Lower leg skin (tissue), 3 donors: ENCODE measurements around the gene SDK1.
"Not testable (repeated sequence)": the region's sequence is repeated elsewhere in the genome, so short reads cannot be mapped to it uniquely, and the experiment has no call there.

Source experiments
- POLR2A ChIP-seq, 2 donors: fragments of 450-650 bp; IDR thresholded peaks; one replicate each; pipeline ENCODE4 v1.6.1; 2016 to 2017; ENCODE audit warnings: antibody characterized with exemption in 2 of 2, mild to moderate bottlenecking in 1 of 2, moderate library complexity in 1 of 2
- TF ChIP-seq, protein P1 (sequence below), 3 donors: fragments of 450-650 bp; IDR thresholded peaks; one replicate each; pipeline ENCODE4 v1.5.1; 2016; ENCODE audit warnings: antibody characterized with exemption in 3 of 3, mild to moderate bottlenecking in 3 of 3, moderate library complexity in 2 of 3

DNA sequence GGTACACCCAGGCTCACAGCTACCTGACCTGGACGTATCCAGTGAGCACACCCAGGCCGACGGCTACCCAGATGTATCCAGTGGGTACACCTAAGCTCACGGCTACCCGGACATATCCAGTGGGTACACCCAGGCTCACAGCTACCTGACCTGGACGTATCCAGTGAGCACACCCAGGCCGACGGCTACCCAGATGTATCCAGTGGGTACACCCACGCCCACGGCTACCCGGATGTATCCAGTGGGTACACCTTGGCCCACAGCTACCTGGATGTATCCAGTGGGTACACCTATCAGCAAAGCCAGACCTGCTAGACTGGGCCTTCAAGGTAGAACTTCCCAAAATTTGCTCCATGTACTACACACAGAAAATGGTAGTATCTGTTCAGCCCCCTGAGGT lies 662.7 kb downstream of the SDK1 start:
- TF ChIP-seq, protein P1, sequence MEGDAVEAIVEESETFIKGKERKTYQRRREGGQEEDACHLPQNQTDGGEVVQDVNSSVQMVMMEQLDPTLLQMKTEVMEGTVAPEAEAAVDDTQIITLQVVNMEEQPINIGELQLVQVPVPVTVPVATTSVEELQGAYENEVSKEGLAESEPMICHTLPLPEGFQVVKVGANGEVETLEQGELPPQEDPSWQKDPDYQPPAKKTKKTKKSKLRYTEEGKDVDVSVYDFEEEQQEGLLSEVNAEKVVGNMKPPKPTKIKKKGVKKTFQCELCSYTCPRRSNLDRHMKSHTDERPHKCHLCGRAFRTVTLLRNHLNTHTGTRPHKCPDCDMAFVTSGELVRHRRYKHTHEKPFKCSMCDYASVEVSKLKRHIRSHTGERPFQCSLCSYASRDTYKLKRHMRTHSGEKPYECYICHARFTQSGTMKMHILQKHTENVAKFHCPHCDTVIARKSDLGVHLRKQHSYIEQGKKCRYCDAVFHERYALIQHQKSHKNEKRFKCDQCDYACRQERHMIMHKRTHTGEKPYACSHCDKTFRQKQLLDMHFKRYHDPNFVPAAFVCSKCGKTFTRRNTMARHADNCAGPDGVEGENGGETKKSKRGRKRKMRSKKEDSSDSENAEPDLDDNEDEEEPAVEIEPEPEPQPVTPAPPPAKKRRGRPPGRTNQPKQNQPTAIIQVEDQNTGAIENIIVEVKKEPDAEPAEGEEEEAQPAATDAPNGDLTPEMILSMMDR (IDR thresholded peaks at IDR 0.05): not testable (repeated sequence)
- not testable (repeated sequence) for TF ChIP-seq POLR2A (IDR thresholded peaks at IDR 0.05)
